ENCODE results near the gene DENND1A.
A peak's percentile ranks its signal among the peaks of the same experiment; 100 is the strongest.
"Not testable (repeated sequence)": the region's sequence is repeated elsewhere in the genome, so short reads cannot be mapped to it uniquely, and the experiment has no call there.

Gene DENND1A

GRCh38 chr9:123922431-123922830 lies 7.5 kb downstream of the DENND1A start:
- DNase-seq = no peak

DNA sequence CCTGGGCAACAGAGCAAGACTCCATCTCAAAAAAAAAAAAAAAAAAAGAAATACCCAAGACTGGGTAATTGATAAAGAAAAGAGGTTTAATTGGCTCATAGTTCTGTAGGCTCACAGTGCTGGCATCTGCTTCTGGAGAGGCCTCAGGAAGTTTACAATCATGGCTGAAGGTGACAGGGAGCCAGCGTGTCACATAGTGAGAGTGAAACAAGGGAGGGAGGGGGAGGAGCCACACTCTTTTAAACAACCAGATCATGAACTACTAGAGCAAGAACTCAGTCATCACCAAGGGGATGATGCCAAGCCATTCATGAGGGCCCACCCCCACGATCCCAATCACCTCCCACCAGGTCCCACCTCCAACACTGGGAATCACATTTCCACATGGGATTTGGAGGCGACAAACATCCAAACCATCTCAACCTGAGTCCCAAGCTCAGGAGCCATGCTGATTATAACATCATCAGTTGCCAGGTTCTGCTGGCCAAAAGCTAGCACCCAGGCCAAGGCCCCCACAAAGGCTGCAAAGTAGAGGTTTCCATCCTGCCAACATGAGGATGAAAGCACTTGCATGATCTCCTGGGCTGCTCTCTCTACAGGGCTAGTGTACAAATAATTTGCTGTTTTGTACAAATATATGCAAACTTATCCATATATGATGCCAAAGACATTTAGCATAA lies 15.3 kb downstream of the DENND1A start:
- DNase-seq = no peak

DNA sequence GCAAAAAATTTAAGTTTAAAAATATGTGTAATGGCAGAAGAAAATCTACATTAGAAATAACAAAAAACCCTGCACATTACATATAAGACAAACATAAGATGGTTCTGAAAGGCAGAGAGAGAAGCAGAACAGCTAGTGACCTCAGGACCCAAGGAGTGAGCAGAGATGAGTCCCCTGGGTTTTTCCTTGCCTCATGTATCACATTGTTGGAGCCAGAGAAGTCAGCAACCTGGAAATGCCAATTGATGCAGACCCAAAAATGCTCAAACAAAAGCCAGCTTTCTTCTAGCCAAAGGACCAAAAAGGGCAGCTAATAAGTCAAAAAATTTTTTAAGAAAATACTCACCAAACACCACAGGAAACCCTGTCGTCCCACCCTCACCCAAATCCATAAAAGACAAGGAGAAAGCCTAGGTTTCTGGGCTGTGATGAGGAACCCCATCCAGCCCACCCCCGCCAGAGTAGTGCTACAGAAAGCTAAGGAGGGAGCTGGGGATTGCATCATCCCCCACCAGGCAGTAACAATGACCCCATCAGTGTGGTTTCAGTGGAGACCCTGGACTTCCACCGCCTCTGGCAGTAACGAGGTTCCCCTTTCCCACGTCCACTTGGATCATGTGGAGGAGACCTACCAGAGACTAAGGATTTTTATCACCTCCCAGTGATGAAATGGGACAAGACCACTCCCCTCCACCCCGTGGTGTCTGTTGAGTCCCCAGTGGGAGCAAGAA lies 17.6 kb downstream of the DENND1A start:
- no peak for DNase-seq

DNA sequence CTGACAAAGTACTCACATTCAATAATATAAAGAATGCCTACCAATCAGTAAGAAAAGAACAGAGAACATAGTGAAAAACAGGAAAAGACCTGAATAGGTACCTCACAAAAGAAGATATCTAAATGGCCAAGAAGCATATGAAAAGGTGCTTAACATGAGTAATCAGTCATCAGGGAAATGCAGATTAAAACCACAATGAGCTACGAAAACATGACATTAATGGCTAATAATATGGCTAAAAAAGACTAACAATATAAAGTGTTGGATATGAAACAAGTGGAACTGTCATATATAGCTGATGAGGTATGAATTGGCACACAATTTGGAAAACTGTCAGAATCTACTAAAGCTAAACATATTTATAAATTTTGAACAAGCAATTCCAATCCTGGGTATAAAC lies 18.9 kb downstream of the DENND1A start:
- DNase-seq = no peak

GRCh38 chr9:123909192-123909591 lies 20.7 kb downstream of the DENND1A start:
- DNase-seq = not testable (repeated sequence)

DNA sequence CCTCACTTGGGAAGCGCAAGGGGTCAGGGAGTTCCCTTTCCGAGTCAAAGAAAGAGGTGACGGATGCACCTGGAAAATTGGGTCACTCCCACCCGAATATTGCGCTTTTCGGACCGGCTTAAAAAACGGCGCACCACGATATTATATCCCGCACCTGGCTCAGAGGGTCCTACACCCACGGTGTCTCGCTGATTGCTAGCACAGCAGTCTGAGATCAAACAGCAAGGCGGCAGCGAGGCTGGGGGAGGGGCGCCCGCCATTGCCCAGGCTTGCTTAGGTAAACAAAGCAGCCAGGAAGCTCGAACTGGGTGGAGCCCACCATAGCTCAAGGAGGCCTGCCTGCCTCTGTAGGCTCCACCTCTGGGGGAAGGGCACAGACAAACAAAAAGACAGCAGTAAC lies 26.4 kb downstream of the DENND1A start:
- DNase-seq = not testable (repeated sequence)

- DNase-seq = no peak
Observed at GRCh38 chr9:123894822-123895221, 35.1 kb downstream of the DENND1A start.

- no peak for DNase-seq
Observed at GRCh38 chr9:123893831-123894460, 36.0 kb downstream of the DENND1A start.

- no peak for DNase-seq
Observed at GRCh38 chr9:123893115-123893514, 36.8 kb downstream of the DENND1A start.

DNA sequence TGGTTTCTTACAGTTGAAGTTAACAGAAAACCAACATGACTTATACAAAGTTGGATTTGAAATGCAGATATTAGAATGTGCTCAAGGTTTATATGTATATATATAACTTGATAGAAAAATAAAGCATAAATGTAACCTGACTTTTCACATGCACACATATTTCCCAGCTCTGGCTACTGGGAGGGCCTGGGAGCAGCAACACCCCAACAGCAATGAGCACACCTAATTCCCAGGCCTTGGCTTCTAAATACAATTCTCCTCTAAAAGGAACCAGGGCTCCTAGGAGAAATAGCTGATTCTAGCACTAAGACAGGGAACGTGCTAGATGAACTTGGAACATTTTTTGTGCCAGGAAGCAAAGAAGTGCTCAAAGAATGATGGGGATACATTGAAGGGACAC lies 42.1 kb downstream of the DENND1A start:
- DNase-seq = no peak

DNA sequence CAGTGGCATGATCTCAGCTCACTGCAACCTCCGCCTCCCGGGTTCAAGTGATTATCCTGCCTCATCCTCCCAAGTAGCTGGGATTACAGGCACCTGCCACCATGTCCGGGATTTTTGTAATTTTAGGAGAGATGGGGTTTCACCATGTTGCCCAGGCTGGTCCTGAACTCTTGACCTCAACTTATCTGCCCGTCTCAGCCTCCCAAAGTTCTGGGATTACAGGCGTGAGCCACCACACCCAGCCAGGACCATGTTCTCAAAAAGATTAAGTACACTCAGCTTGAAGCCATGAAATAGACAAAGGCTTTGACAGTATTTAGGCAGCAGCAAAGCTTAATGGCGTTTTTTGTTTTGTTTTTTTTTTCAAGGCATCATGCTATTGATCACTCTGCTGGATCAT lies 44.1 kb downstream of the DENND1A start:
- DNase-seq = not testable (repeated sequence)

DNA sequence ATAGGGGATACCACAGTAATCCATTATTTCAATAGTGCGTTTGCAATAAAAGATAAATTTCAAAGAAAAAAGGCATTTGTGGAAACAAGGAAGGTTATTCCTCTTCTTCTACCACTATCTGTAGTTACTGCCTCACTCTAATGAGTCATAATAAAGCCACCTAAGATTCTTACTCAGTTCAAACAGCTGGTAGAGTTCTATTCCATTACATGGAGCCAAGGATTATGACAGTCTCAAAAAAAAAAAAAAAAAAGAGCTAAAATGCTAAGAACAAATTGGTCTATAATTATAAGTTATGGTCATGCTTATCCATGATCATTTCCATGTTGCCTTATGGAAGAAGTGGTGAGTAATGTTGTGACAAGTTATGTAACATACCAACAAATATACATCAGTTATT lies 46.3 kb downstream of the DENND1A start:
- no peak for DNase-seq

DNA sequence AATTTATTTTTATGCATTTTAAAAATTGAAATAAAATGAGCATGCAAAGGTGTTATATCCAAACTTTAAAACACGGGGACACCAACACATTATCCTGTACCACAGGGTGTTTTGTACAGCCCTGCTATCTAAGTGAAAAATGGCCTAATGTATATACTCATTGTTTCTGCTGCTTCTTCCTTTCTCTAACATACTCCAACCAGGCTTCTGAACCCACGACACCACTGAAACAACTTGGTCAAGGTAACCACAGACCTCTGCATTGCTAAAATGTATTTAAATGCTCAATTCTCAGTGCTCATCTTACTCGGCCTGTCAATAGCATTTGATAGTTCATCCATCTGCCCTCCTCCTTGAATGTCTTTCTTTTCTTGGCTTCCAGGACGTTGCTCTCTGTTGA lies 48.3 kb downstream of the DENND1A start:
- DNase-seq = no peak

DNA sequence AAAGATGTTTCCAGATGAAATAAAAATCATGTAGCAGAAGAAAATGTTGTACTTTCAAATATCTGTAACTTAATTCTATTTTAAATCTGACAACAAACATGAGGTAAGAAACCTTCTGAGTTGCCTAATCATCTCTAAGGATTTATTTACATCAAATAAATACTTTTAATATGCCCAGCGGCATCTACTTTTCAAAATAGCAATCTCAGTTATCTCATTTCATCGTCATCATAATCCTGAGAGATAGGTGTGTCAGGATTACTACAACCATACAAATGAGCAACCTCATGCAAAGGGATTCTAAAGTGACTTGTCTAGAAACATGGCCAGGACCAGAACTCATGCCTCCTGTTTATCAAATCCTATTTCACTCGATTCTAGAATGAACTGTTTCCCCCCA lies 49.5 kb downstream of the DENND1A start:
- no peak for DNase-seq

DNA sequence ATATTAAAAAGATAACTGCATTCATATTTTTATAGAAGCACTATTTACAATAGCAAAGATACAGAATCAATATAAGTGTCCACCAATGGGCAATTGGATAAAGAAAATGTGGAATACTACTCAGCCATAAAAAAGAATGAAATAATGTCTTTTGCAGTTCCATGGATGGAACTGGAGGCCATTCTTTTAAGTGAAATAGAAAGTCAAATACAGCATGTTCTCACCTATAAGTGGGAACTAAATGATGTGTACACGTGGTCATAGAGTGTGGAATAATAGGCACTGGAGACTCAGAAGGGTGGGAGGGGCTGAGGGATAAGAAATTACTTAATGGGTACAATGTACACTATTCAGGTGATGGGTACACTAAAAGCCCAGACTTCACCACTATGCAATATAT lies 53.2 kb downstream of the DENND1A start:
- DNase-seq = no peak

DNA sequence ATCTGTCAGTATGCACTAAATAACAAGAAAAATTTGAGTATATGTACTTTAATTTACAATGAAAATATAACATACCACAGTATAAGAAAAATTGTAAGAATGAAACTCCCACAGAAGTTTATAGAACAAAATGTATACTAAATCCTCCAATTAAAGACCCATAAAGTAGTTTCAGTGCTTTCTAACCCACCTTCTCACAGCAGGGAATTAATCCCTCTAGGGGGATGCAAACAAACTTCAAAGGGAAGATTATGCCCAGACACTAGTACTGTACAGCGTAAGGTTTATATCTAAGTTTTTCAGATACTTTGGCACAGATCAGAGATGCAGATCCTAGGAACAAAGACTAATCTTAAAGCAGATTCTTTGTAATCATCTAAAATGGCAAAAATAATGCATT lies 57.2 kb downstream of the DENND1A start:
- peak; percentile 13 to 65 for DNase-seq

- peak; percentile 70 to 90 for DNase-seq
Observed at GRCh38 chr9:123871781-123872180, 58.1 kb downstream of the DENND1A start.

DNA sequence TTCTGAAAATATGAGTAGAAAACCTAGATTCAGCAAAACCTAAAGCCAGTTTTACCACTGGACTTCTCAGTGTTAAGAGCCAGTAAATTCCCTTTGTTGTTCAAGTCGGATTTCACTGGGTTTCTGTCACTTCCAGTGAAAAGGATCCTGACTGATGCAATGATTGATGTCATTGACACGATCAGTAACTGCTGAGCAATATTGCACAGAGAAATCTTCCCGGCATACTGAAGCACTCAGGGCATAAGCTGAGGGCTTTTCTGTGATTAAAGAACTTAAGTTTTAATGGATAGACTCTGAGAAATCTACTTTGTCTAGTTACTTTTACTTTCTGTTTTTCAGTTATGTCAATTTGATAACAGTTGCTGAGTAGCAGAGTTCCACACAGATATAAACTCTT lies 61.9 kb downstream of the DENND1A start:
- no peak for DNase-seq

GRCh38 chr9:123867034-123867433 lies 62.9 kb downstream of the DENND1A start:
- DNase-seq = no peak

DNA sequence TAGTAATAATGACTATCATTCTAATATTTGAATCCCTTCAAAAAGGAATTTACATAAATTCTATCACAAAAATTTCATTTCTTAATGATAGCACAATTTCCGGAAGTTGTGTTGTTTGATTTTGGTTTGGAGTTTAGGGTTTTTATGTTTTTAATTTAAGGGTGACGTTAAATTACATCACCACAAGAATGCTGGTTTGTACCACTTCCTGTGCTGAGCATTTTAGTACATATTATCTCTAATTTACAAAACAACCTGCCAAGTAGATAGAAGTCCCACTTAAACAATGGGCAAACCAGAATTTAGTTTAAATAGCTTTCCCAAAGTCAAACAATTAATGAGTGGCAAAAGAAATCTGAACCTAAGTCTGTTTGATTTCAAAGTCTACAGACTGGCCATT lies 63.4 kb downstream of the DENND1A start:
- no peak for DNase-seq

- no peak for DNase-seq
Observed at GRCh38 chr9:123865226-123866000, 64.5 kb downstream of the DENND1A start.

DNA sequence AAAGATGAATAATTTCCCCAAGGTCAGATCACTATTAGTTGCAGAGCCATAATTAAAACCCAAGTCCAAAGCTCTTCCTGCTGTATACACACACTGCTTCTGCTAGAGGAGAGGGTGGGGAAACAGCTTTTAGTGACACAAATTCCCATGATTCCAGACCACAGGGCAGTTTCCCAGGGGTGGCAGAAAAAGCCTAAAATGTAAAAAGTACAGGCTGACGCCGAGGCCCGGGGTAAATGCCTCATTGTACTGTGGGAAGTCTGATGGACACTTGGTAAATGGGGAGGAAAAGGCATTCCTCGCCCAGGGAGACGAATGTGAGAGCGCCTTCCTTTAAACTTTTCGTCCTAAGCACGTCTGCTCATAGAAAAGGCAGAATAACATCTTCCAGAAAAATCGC lies 65.7 kb downstream of the DENND1A start:
- DNase-seq = no peak

GRCh38 chr9:123863164-123863855 lies 66.6 kb downstream of the DENND1A start:
- no peak for DNase-seq

All from NCI-H524 (cell line).